ENCODE data around the gene ERVH48-1.

Gene ERVH48-1

DNA sequence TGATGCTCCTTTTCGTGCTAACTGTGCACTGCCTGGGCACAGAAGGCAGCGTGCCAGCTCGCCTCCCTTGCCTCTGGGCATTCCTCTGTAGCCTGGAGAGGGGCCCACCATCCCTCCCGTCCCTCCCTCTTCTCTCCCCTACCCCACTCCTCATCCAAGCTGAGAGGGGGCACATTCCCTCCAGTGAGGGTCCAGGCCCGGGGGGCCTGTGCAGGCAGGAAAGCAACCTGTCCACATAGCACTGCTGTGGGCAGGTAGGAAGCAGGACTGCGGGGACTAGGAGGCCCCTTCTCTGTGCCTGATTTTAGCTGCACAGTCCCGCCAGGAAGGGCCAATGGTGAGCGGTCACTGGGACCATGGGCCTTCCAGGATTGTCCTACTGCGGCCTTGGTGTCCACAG lies 38.7 kb upstream of the ERVH48-1 start:
- TF ChIP-seq REST (IDR thresholded peaks at IDR 0.05; ENCODE audit: insufficient read depth in 1 of 2, low read depth in 2 of 2, low read length in 2 of 2) = no peak
- TF ChIP-seq SIN3A (IDR thresholded peaks at IDR 0.05; ENCODE audit: borderline replicate concordance, insufficient read depth, low read length) = no peak
- TF ChIP-seq TAF1 (IDR thresholded peaks at IDR 0.05; ENCODE audit: borderline replicate concordance, insufficient read depth, low read length) = no peak
- TF ChIP-seq POLR2AphosphoS5 (IDR thresholded peaks at IDR 0.05; ENCODE audit: low read depth, low read length) = no peak
- no peak for TF ChIP-seq FOXP2 (optimal IDR thresholded peaks at IDR 0.05; ENCODE audit: borderline replicate concordance, extremely low read depth, extremely low read length, insufficient read depth)

- TF ChIP-seq SIN3A (IDR thresholded peaks at IDR 0.05; ENCODE audit: borderline replicate concordance, insufficient read depth, low read length) = no peak
- no peak for TF ChIP-seq TAF1 (IDR thresholded peaks at IDR 0.05; ENCODE audit: borderline replicate concordance, insufficient read depth, low read length)
- TF ChIP-seq FOXP2 (optimal IDR thresholded peaks at IDR 0.05; ENCODE audit: borderline replicate concordance, extremely low read depth, extremely low read length, insufficient read depth) = no peak
- no peak for TF ChIP-seq POLR2AphosphoS5 (IDR thresholded peaks at IDR 0.05; ENCODE audit: low read depth, low read length)
- TF ChIP-seq REST (IDR thresholded peaks at IDR 0.05; ENCODE audit: insufficient read depth in 1 of 2, low read depth in 2 of 2, low read length in 2 of 2) = no peak
Observed at GRCh38 chr21:42962380-42963007, 37.1 kb upstream of the ERVH48-1 start.

- TF ChIP-seq POLR2AphosphoS5 (IDR thresholded peaks at IDR 0.05; ENCODE audit: low read depth, low read length) (no peak), TAF1 (IDR thresholded peaks at IDR 0.05; ENCODE audit: borderline replicate concordance, insufficient read depth, low read length) (no peak), FOXP2 (optimal IDR thresholded peaks at IDR 0.05; ENCODE audit: borderline replicate concordance, extremely low read depth, extremely low read length, insufficient read depth) (no peak), SIN3A (IDR thresholded peaks at IDR 0.05; ENCODE audit: borderline replicate concordance, insufficient read depth, low read length) (no peak), REST (IDR thresholded peaks at IDR 0.05; ENCODE audit: insufficient read depth in 1 of 2, low read depth in 2 of 2, low read length in 2 of 2) (no peak)
Observed at GRCh38 chr21:42959728-42960127, 34.3 kb upstream of the ERVH48-1 start.

- TF ChIP-seq FOXP2 (optimal IDR thresholded peaks at IDR 0.05; ENCODE audit: borderline replicate concordance, extremely low read depth, extremely low read length, insufficient read depth) (no peak), POLR2AphosphoS5 (IDR thresholded peaks at IDR 0.05; ENCODE audit: low read depth, low read length) (no peak), SIN3A (IDR thresholded peaks at IDR 0.05; ENCODE audit: borderline replicate concordance, insufficient read depth, low read length) (no peak), TAF1 (IDR thresholded peaks at IDR 0.05; ENCODE audit: borderline replicate concordance, insufficient read depth, low read length) (no peak), REST (IDR thresholded peaks at IDR 0.05; ENCODE audit: insufficient read depth in 1 of 2, low read depth in 2 of 2, low read length in 2 of 2) (no peak)
Observed at GRCh38 chr21:42956824-42957630, 31.6 kb upstream of the ERVH48-1 start.
